ENCODE data around the gene ZNF76. TPM values are rescaled to one million over a fixed set of nuclear protein-coding genes. Genes with fewer than 3 reads are reported as not detected.

The ZNF76 gene
- total and polyA plus RNA-seq, 2 donors (not counting 3 experiments of a cell fraction or from before 2014, with no cell fraction given): 27.9 to 34.6 TPM

DNA sequence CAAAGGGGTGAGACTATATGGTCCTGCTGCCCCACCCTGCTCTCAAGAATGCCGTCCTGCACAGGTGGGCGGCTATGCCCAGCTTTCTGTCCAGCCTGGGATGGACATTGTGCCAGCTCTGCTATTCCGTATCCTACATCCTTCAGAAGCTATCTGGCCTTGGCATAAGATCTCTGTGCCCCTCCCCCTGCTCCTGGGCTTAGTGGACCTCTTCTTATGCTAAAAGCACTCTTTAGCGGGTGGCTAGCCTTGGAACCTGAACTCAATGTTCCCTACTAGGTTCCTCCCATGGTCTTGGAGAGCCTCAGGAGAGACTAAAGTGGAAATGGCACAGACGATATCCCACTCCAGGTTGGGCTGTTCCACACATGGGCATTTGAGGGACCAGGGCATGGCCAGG lies 23.3 kb upstream of the ZNF76 start:
- no TSS peak for BruUV-seq (replicated peaks)
- intact Hi-C loops (cut with micrococcal nuclease) (no loop called here), dilution Hi-C loops (cut with MboI; ENCODE audit: extremely low pct_ligation_motif_present, low sequenced_read_pairs) (no loop called here)
- H3K36me3 ChIP-seq (ENCODE audit: control insufficient read depth in 2 of 2, extremely low read depth in 1 of 2, insufficient read depth in 2 of 2, low read length in 2 of 2): no peaks in the 10 kb centered on the region
- POLR2A ChIA-PET: no interaction called here
- H3K27ac ChIP-seq (ENCODE audit: insufficient read depth, low read depth, low read length): no peak overlapping the region
- no peak overlapping the region for H3K4me3 ChIP-seq (replicated peaks in 1 of 3; ENCODE audit: insufficient read depth in 1 of 3, low read depth in 1 of 3, low read length in 3 of 3)
- no peaks in the 10 kb centered on the region for H3K9me3 ChIP-seq (replicated peaks; ENCODE audit: control insufficient read depth, insufficient read depth, low read length)
- no peak for DNase-seq (ENCODE audit: low read depth, low spot score)
- no peak for TF ChIP-seq FOS (IDR thresholded peaks at IDR 0.05; ENCODE audit: borderline replicate concordance, insufficient read depth, low read length)
- no peak for TF ChIP-seq MYC (IDR thresholded peaks at IDR 0.05; ENCODE audit: low read depth, low read length)
- no peak for TF ChIP-seq POLR2AphosphoS5 (IDR thresholded peaks at IDR 0.05; ENCODE audit: insufficient read depth, low read depth, low read length)
- no peak for TF ChIP-seq EZH2 (IDR thresholded peaks at IDR 0.05; ENCODE audit: borderline replicate concordance, low read depth, low read length, severe bottlenecking)
- TF ChIP-seq POLR2A (IDR thresholded peaks at IDR 0.05; ENCODE audit: low read depth, low read length): no peak
- TF ChIP-seq, protein P1, sequence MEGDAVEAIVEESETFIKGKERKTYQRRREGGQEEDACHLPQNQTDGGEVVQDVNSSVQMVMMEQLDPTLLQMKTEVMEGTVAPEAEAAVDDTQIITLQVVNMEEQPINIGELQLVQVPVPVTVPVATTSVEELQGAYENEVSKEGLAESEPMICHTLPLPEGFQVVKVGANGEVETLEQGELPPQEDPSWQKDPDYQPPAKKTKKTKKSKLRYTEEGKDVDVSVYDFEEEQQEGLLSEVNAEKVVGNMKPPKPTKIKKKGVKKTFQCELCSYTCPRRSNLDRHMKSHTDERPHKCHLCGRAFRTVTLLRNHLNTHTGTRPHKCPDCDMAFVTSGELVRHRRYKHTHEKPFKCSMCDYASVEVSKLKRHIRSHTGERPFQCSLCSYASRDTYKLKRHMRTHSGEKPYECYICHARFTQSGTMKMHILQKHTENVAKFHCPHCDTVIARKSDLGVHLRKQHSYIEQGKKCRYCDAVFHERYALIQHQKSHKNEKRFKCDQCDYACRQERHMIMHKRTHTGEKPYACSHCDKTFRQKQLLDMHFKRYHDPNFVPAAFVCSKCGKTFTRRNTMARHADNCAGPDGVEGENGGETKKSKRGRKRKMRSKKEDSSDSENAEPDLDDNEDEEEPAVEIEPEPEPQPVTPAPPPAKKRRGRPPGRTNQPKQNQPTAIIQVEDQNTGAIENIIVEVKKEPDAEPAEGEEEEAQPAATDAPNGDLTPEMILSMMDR (IDR thresholded peaks at IDR 0.05; ENCODE audit: extremely low read depth in 1 of 2, insufficient read depth in 1 of 2, low read depth in 1 of 2, low read length in 2 of 2): no peak
- TF ChIP-seq GATA2 (IDR thresholded peaks at IDR 0.05; ENCODE audit: insufficient read depth, insufficient read length, low read depth, low read length): no peak
- TF ChIP-seq JUN (IDR thresholded peaks at IDR 0.05; ENCODE audit: borderline replicate concordance, insufficient read depth, insufficient read length, low read depth): no peak
- TF ChIP-seq, protein P2, sequence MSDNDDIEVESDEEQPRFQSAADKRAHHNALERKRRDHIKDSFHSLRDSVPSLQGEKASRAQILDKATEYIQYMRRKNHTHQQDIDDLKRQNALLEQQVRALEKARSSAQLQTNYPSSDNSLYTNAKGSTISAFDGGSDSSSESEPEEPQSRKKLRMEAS (IDR thresholded peaks at IDR 0.05; ENCODE audit: insufficient read depth, insufficient read length): no peak
- H3K4me1 ChIP-seq (ENCODE audit: control insufficient read depth, extremely low read depth, insufficient read depth, low read length): peaks cover 20% of the 10 kb centered on the region
- no peaks in the 10 kb centered on the region for H3K79me2 ChIP-seq (ENCODE audit: control insufficient read depth, insufficient read depth, low read length)
- CTCF ChIA-PET: interaction anchor here (1.2 to 7.8 kb wide), 3 partner anchors 31 to 90 kb away, joined by 3 to 113 read pairs (median 8); no protein-coding TSS in a partner anchor
- no peak overlapping the region for H2AFZ ChIP-seq (ENCODE audit: low read depth, low read length)
- H3K4me2 ChIP-seq (ENCODE audit: insufficient read depth, low read length): no peak overlapping the region
- no peak overlapping the region for H3K9ac ChIP-seq (replicated peaks; ENCODE audit: extremely low read depth, insufficient read depth, low read length)
- no peaks in the 10 kb centered on the region for H3K9me1 ChIP-seq (replicated peaks; ENCODE audit: control insufficient read depth, extremely low read depth, insufficient read depth, low read length)
- no peaks in the 10 kb centered on the region for H3K27me3 ChIP-seq (ENCODE audit: control insufficient read depth in 2 of 2, insufficient read depth in 2 of 2, low read length in 2 of 2)
- FAIRE-seq: no peak
- no peaks in the 10 kb centered on the region for H4K20me1 ChIP-seq (replicated peaks; ENCODE audit: control insufficient read depth, extremely low read depth, insufficient read depth, low read length)
